Liver (tissue), 9 donors: Measurements from ENCODE around the gene UBC. TPM values are rescaled to one million over a fixed set of nuclear protein-coding genes. Genes with fewer than 3 reads are reported as not detected.

ENCODE experiments used
- DNase-seq: peaks from one replicate; pipeline ENCODE4 v3.0.0-alpha.2; 2017; ENCODE audit warnings: low spot score
- H3K27ac ChIP-seq, 2 donors: one replicate each; pipeline ENCODE4 v1.7.0; 2013; ENCODE audit warnings: inconsistent platforms in 2 of 2, low read length in 2 of 2, control low read depth in 1 of 2, low read depth in 1 of 2, mild to moderate bottlenecking in 1 of 2
- H3K27me3 ChIP-seq, 4 donors: one replicate each; pipeline versions ENCODE4 v1.6.1 to v1.7.0; 2013; ENCODE audit warnings: low read length in 3 of 4, inconsistent platforms in 1 of 4, mild to moderate bottlenecking in 1 of 4, moderate library complexity in 1 of 4; ENCODE audit not compliant: control insufficient read depth in 4 of 4, insufficient read depth in 4 of 4
- H3K36me3 ChIP-seq, 4 donors: one replicate each; pipeline versions ENCODE4 v1.6.1 to v1.7.0; 2013; ENCODE audit warnings: low read length in 3 of 4, mild to moderate bottlenecking in 3 of 4, low read depth in 1 of 4, moderate library complexity in 1 of 4; ENCODE audit not compliant: control insufficient read depth in 4 of 4, insufficient read depth in 3 of 4
- H3K4me1 ChIP-seq, 4 donors: one replicate each; pipeline versions ENCODE4 v1.6.1 to v1.7.0; 2013; ENCODE audit warnings: low read length in 3 of 4, mild to moderate bottlenecking in 3 of 4, moderate library complexity in 1 of 4; ENCODE audit not compliant: control insufficient read depth in 4 of 4, insufficient read depth in 4 of 4
- H3K4me3 ChIP-seq, 3 donors: one replicate each; pipeline versions ENCODE4 v1.6.1 to v1.7.0; 2013; ENCODE audit warnings: low read length in 3 of 3, control low read depth in 1 of 3, low read depth in 1 of 3, mild to moderate bottlenecking in 1 of 3
- H3K9ac ChIP-seq, 2 donors: one replicate each; pipeline ENCODE4 v1.7.0; 2013; ENCODE audit warnings: low read length in 2 of 2, mild to moderate bottlenecking in 2 of 2, moderate library complexity in 2 of 2, control low read depth in 1 of 2, low read depth in 1 of 2
- H3K9me3 ChIP-seq, 4 donors: one replicate each; pipeline versions ENCODE4 v1.6.1 to v1.7.0; 2013; ENCODE audit warnings: low read length in 3 of 4; ENCODE audit not compliant: control insufficient read depth in 4 of 4
- CTCF ChIP-seq: fragments of 150-350 bp; IDR thresholded peaks from 2 replicates; pipeline ENCODE4 v1.5.1; 2017; ENCODE audit warnings: improper control_type of control experiment, low read depth, low read length; ENCODE audit not compliant: missing input control
- EGR1 ChIP-seq, 2 donors: IDR thresholded peaks; 2 replicates each; pipeline ENCODE4 v1.6.1; 2016 to 2018; ENCODE audit warnings: antibody characterized with exemption in 2 of 2, low read depth in 2 of 2
- FOXA2 ChIP-seq: IDR thresholded peaks from 2 replicates; pipeline ENCODE4 v1.6.1; 2016; ENCODE audit warnings: antibody characterized with exemption
- GABPA ChIP-seq, 2 donors: IDR thresholded peaks in 1 of 2; conservative IDR thresholded peaks in 1 of 2; 2 replicates each; pipeline ENCODE4 v1.6.1; 2016; ENCODE audit warnings: antibody characterized with exemption in 2 of 2, mild to moderate bottlenecking in 1 of 2, moderate library complexity in 1 of 2
- HNF4A ChIP-seq, 2 donors: conservative IDR thresholded peaks; 2 replicates each; pipeline ENCODE4 v1.6.1; 2016; ENCODE audit warnings: antibody characterized with exemption in 2 of 2, mild to moderate bottlenecking in 2 of 2
- HNF4G ChIP-seq: IDR thresholded peaks from 2 replicates; pipeline ENCODE4 v1.6.1; 2016; ENCODE audit warnings: antibody characterized with exemption
- JUND ChIP-seq, 2 donors: IDR thresholded peaks; 2 replicates each; pipeline ENCODE4 v1.6.1; 2016; ENCODE audit warnings: antibody characterized with exemption in 2 of 2
- NR2F2 ChIP-seq: IDR thresholded peaks from 2 replicates; pipeline ENCODE4 v1.6.1; 2016; ENCODE audit warnings: antibody characterized with exemption
- RAD21 ChIP-seq, 2 donors: IDR thresholded peaks; 2 replicates each; pipeline ENCODE4 v1.6.1; 2016; ENCODE audit warnings: antibody characterized with exemption in 2 of 2, mild to moderate bottlenecking in 2 of 2
- RXRA ChIP-seq, 2 donors: IDR thresholded peaks; 2 replicates each; pipeline ENCODE4 v1.6.1; 2017 to 2018; ENCODE audit warnings: antibody characterized with exemption in 2 of 2, mild to moderate bottlenecking in 1 of 2
- SP1 ChIP-seq: IDR thresholded peaks from 2 replicates; pipeline ENCODE4 v1.6.1; 2018; ENCODE audit warnings: antibody characterized with exemption, mild to moderate bottlenecking
- TAF1 ChIP-seq: conservative IDR thresholded peaks from 2 replicates; pipeline ENCODE4 v1.6.1; 2016; ENCODE audit warnings: antibody characterized with exemption, mild to moderate bottlenecking
- YY1 ChIP-seq: IDR thresholded peaks from 2 replicates; pipeline ENCODE4 v1.6.1; 2016; ENCODE audit warnings: antibody characterized with exemption, mild to moderate bottlenecking
- WGBS: extraction: QIAGEN DNeasy Blood & Tissue Kit; methylation state at CpG from one replicate; pipeline ENCODE4 v1.1.7; 2013; 5-methylcytosine and 5-hydroxymethylcytosine counted together
- polyA plus RNA-seq, 2 donors: library from polyadenylated mRNA; stranded (reverse) in 1 of 2; unstranded in 1 of 2; fragments of 200-250 nt in 1 of 2; fragments of >200 nt in 1 of 2; fragmentation: Nextera tagmentation in 1 of 2; extraction: Ambion mirVana in 1 of 2; gene quantifications; one replicate each; pipeline versions ENCODE4 v1.2.1 to v1.2.3, GENCODE V29; 2013 to 2015
- total RNA-seq, 2 donors: library from RNA; depleted of rRNA; stranded (reverse); fragments of >200 nt; gene quantifications; one replicate each; pipeline ENCODE4 v1.2.3, GENCODE V29; 2014
- TF ChIP-seq, protein P1 (sequence below): IDR thresholded peaks from 2 replicates; pipeline ENCODE4 v1.6.1; 2016; ENCODE audit warnings: antibody characterized with exemption
- TF ChIP-seq, protein P2 (sequence below): IDR thresholded peaks from 2 replicates; pipeline ENCODE4 v1.6.1; 2016; ENCODE audit warnings: antibody characterized with exemption
- TF ChIP-seq, protein P3 (sequence below): IDR thresholded peaks from 2 replicates; pipeline ENCODE4 v1.6.1; 2016; ENCODE audit warnings: antibody characterized with exemption
- donor health status: healthy.
- donor health status: healthy.
- donor health status: healthy.
- donor health status: healthy.
- donor health status: healthy.

The UBC gene
- total and polyA plus RNA-seq, 4 donors = 385 to 624 (median 468) TPM

DNA sequence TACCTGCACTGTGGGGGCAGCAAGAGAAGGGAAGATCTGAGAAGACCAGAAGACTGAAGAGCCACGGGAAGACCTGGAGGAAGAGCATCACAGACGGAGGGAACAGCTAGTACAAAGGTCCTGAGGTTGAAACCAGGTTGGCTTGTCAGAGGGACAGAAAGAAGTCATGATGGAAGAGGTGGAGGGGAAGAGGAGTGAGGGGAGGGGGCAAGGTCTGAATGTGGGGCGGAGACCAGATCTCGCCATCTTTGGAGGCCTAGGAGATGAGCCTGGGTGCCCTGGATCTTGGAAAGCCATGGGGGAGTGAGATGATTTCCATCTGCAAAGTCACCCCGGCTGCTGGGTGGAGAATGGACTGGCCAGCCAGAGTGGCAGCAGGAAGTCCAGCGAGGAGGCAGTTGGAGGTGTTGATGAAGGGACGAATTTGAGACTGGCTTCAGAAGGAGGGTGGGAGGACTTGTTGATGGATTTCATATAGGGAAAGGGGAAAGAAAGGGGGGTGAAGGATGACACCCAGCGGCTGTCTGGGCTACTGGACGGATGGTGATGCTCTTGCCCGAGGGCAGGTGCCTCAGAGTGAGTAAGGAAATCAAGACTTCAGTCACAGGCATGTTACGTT, 14.6 kb upstream of the UBC start:
- 87% methylated on average over 11 of the region's 11 CpGs for WGBS

GRCh38 chr12:124928095-124928911, 13.9 kb upstream of the UBC start:
- peak overlapping the region in 2 of 3 donors; percentile 26 to 86 for H3K4me3 ChIP-seq
- no peaks in the 10 kb centered on the region for H3K27me3 ChIP-seq
- WGBS = 50% methylated on average over 36 of the region's 36 CpGs
- peak overlapping the region; percentile 2 to 48 for H3K9ac ChIP-seq
- H3K9me3 ChIP-seq = no peaks in the 10 kb centered on the region
- peak; percentile 60 for DNase-seq
- TF ChIP-seq RAD21 (IDR thresholded peaks at IDR 0.05) (no peak), JUND (IDR thresholded peaks at IDR 0.05) (peak in 1 of 2 donors; percentile 4)
- peak overlapping the region; percentile 73 to 97 for H3K27ac ChIP-seq
- no peaks in the 10 kb centered on the region for H3K36me3 ChIP-seq
- peaks cover 0 to 8% (median 4%) of the 10 kb centered on the region in 4 donors for H3K4me1 ChIP-seq

More for the DNA sequence above, 14.6 kb upstream of the UBC start:
- Histone ChIP-seq H3K9ac (no peak overlapping the region), H3K9me3 (no peaks in the 10 kb centered on the region), H3K4me1 (peaks cover 0 to 8% (median 4%) of the 10 kb centered on the region in 4 donors), H3K27me3 (no peaks in the 10 kb centered on the region), H3K27ac (no peak overlapping the region), H3K4me3 (no peak overlapping the region), H3K36me3 (no peaks in the 10 kb centered on the region)
- no peak for DNase-seq
- TF ChIP-seq RXRA (IDR thresholded peaks at IDR 0.05) = no peak
- no peak for TF ChIP-seq HNF4G
- no peak for TF ChIP-seq TAF1
- TF ChIP-seq FOXA2 = no peak
- no peak for TF ChIP-seq GABPA (IDR thresholded peaks at IDR 0.05 in 1 of 2, conservative IDR thresholded peaks at IDR 0.05 in 1 of 2)
- TF ChIP-seq NR2F2 = no peak
- no peak for TF ChIP-seq RAD21 (IDR thresholded peaks at IDR 0.05)
- TF ChIP-seq CTCF = no peak
- TF ChIP-seq SP1 = no peak
- no peak for TF ChIP-seq YY1
- TF ChIP-seq, protein P1, sequence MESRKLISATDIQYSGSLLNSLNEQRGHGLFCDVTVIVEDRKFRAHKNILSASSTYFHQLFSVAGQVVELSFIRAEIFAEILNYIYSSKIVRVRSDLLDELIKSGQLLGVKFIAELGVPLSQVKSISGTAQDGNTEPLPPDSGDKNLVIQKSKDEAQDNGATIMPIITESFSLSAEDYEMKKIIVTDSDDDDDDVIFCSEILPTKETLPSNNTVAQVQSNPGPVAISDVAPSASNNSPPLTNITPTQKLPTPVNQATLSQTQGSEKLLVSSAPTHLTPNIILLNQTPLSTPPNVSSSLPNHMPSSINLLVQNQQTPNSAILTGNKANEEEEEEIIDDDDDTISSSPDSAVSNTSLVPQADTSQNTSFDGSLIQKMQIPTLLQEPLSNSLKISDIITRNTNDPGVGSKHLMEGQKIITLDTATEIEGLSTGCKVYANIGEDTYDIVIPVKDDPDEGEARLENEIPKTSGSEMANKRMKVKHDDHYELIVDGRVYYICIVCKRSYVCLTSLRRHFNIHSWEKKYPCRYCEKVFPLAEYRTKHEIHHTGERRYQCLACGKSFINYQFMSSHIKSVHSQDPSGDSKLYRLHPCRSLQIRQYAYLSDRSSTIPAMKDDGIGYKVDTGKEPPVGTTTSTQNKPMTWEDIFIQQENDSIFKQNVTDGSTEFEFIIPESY = no peak
- TF ChIP-seq JUND (IDR thresholded peaks at IDR 0.05) = no peak
- TF ChIP-seq, protein P2, sequence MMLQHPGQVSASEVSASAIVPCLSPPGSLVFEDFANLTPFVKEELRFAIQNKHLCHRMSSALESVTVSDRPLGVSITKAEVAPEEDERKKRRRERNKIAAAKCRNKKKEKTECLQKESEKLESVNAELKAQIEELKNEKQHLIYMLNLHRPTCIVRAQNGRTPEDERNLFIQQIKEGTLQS = no peak
- TF ChIP-seq, protein P3, sequence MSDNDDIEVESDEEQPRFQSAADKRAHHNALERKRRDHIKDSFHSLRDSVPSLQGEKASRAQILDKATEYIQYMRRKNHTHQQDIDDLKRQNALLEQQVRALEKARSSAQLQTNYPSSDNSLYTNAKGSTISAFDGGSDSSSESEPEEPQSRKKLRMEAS = no peak
- TF ChIP-seq HNF4A (conservative IDR thresholded peaks at IDR 0.05) = no peak
- no peak for TF ChIP-seq EGR1 (IDR thresholded peaks at IDR 0.05; ENCODE audit: low read depth in 2 of 2)
